Central memory CD8-positive, alpha-beta T cell (primary cell): ENCODE results near the gene SSPN.
A peak's percentile ranks its signal among the peaks of the same experiment; 100 is the strongest.

Source experiments
- ATAC-seq: fragments of 150-1000 bp; cut with Tn5 transposase; replicated peaks from 2 replicates; pipeline ENCODE4 v1.10.0; 2022; ENCODE audit warnings: mild to moderate bottlenecking, moderate FRiP score, moderate number of reproducible peaks; ENCODE audit not compliant: poor library complexity, severe bottlenecking; ENCODE audit errors: extremely low read depth
- DNase-seq, 2 donors: peaks; one replicate each; pipeline ENCODE4 v3.0.0; 2021; ENCODE audit warnings: low spot score in 2 of 2
- H3K27ac Mint-ChIP-seq: one replicate; pipeline ENCODE4 v1.8.0; 2022; ENCODE audit warnings: low read depth, mild to moderate bottlenecking, moderate library complexity, mixed read lengths
- H3K27me3 Mint-ChIP-seq: one replicate; pipeline ENCODE4 v1.8.0; 2022; ENCODE audit warnings: mixed read lengths
- H3K36me3 Mint-ChIP-seq: one replicate; pipeline ENCODE4 v1.8.0; 2022; ENCODE audit warnings: mild to moderate bottlenecking, moderate library complexity, mixed read lengths; ENCODE audit not compliant: insufficient read depth
- H3K4me1 Mint-ChIP-seq: one replicate; pipeline ENCODE4 v1.8.0; 2022; ENCODE audit warnings: mixed read lengths
- H3K4me3 Mint-ChIP-seq: one replicate; pipeline ENCODE4 v1.8.0; 2022; ENCODE audit warnings: mild to moderate bottlenecking, moderate library complexity, mixed read lengths
- H3K9me3 Mint-ChIP-seq: one replicate; pipeline ENCODE4 v1.8.0; 2022; ENCODE audit warnings: mixed read lengths

SSPN gene

DNA sequence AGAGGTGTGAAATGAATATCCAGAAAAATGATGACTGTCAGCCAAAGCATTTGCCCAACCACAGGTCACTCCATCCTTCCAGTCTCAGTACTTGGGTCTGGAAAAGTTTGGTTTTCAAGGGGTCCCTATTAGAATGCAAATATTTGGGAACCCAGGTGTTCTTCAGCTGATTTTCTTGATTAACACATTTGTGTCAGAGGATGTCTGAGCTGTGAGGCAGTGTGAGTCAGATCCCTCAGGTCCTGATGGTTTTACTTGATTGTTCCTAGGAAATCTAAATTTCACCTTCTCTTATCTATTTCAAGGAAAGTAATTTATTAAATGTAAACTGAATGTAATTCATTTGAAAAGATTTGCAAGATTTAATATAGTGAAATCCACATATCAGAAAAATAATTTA lies 71.5 kb downstream of the SSPN start:
- H3K36me3 Mint-ChIP-seq: no peaks in the 10 kb centered on the region
- H3K9me3 Mint-ChIP-seq: no peaks in the 10 kb centered on the region
- H3K27me3 Mint-ChIP-seq: peaks cover 11% of the 10 kb centered on the region
- DNase-seq: no peak
- no peaks in the 10 kb centered on the region for H3K4me1 Mint-ChIP-seq
- ATAC-seq: no peak
- no peak overlapping the region for H3K27ac Mint-ChIP-seq
- H3K4me3 Mint-ChIP-seq: no peak overlapping the region

DNA sequence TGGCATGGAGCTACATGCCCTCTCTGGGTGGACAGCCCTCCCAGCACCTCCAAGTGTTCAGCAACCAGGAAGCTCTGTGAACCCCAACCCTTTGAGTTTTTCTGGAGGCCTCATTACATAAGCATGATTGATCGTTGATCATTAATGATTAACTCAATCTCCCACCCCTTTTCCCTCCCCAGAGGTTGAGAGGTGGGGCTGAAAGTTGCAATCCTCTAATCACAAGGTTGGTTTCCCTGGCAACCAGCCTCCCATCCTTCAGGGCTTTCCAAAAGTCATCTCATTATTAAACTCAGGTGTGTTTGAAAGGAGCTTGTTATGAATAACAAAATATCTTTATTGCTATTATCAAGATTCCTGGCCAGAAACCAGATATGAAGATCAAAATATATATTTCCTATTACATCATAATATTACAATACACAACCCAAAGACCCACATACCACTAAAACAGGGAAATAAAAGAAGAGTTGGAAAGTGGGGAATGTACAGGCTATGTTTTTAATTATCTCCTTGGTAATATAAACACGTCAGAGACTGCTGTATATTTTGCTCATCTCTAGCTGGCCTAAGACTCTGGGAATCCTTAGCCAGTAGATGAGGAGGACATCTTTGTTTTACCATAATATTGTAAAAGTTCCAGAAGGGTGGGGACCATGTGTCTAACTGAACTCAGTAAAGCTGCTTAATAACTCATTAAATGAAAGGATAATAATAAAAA lies 73.6 kb downstream of the SSPN start:
- DNase-seq (no peak), ATAC-seq (no peak)
- Mint-ChIP-seq H3K4me3 (no peak overlapping the region), H3K4me1 (no peaks in the 10 kb centered on the region), H3K27me3 (peaks cover 11% of the 10 kb centered on the region), H3K36me3 (no peaks in the 10 kb centered on the region), H3K9me3 (no peaks in the 10 kb centered on the region), H3K27ac (no peak overlapping the region)

GRCh38 chr12:26269562-26270284 lies 74.3 kb downstream of the SSPN start:
- no peak for ATAC-seq

GRCh38 chr12:26271024-26271423 lies 75.7 kb downstream of the SSPN start:
- no peak for ATAC-seq
- Mint-ChIP-seq H3K36me3 (no peaks in the 10 kb centered on the region), H3K4me3 (no peak overlapping the region), H3K4me1 (no peaks in the 10 kb centered on the region), H3K9me3 (no peaks in the 10 kb centered on the region), H3K27ac (no peak overlapping the region), H3K27me3 (peaks cover 11% of the 10 kb centered on the region)
- no peak for DNase-seq

More at GRCh38 chr12:26269562-26270284, 74.3 kb downstream of the SSPN start:
- no peak overlapping the region for H3K4me3 Mint-ChIP-seq
- H3K4me1 Mint-ChIP-seq: no peaks in the 10 kb centered on the region
- no peaks in the 10 kb centered on the region for H3K36me3 Mint-ChIP-seq
- peaks cover 11% of the 10 kb centered on the region for H3K27me3 Mint-ChIP-seq
- H3K9me3 Mint-ChIP-seq: no peaks in the 10 kb centered on the region
- no peak overlapping the region for H3K27ac Mint-ChIP-seq
- DNase-seq: no peak

GRCh38 chr12:26271889-26272492 lies 76.6 kb downstream of the SSPN start:
- Mint-ChIP-seq H3K9me3 (no peaks in the 10 kb centered on the region), H3K36me3 (no peaks in the 10 kb centered on the region), H3K27me3 (peaks cover 11% of the 10 kb centered on the region), H3K4me1 (no peaks in the 10 kb centered on the region), H3K4me3 (no peak overlapping the region), H3K27ac (no peak overlapping the region)
- DNase-seq (no peak), ATAC-seq (no peak)

DNA sequence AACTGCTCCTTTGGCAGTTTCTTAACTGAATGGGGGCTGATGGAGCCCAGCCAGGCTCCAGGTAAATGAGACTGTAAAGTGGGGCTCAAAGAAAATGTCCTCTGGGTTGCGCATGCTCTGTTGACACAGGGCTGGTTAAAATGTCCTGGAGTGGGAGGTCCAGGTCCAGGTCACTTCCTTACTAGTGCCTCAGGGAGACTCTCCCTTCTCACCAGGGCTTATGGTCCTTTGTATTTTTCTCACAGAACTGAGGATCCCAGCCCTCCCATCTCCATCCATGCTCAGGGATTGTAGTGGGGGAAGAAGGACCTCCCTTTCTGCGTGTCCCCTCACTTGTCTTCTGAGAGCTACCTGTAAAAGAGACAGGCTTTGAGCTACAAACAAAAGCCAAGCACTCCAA lies 77.5 kb downstream of the SSPN start:
- Mint-ChIP-seq H3K9me3 (no peaks in the 10 kb centered on the region), H3K4me3 (no peak overlapping the region), H3K27me3 (peaks cover 11% of the 10 kb centered on the region), H3K4me1 (no peaks in the 10 kb centered on the region), H3K36me3 (no peaks in the 10 kb centered on the region), H3K27ac (no peak overlapping the region)
- no peak for DNase-seq
- no peak for ATAC-seq

DNA sequence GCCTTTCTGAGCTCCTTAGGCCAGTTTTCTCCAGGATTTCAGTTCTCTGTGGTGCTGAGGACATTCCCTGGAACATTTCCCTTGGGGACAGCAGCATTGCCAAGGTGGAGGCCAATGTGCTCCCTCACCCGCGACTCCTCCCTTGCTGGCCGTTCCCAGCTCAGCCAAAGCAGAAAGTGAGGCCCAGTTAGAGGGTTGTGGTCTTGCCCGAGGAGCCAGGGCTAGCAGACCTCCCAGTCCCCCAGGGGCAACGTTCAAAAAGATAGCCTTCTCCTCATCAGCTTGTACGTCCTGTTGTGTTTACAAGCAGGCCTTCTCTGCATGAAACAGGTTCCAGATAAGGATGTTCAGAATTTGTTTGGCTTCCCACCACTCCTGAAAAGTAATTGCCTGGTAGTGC lies 78.4 kb downstream of the SSPN start:
- H3K27me3 Mint-ChIP-seq: peaks cover 11% of the 10 kb centered on the region
- no peaks in the 10 kb centered on the region for H3K9me3 Mint-ChIP-seq
- ATAC-seq (no peak), DNase-seq (no peak)
- no peak overlapping the region for H3K4me3 Mint-ChIP-seq
- no peaks in the 10 kb centered on the region for H3K4me1 Mint-ChIP-seq
- H3K27ac Mint-ChIP-seq: no peak overlapping the region
- no peaks in the 10 kb centered on the region for H3K36me3 Mint-ChIP-seq

GRCh38 chr12:26274441-26275312 lies 79.3 kb downstream of the SSPN start:
- Mint-ChIP-seq H3K27me3 (peaks cover 11% of the 10 kb centered on the region), H3K36me3 (peaks cover 2% of the 10 kb centered on the region), H3K27ac (no peak overlapping the region), H3K4me3 (no peak overlapping the region), H3K4me1 (no peaks in the 10 kb centered on the region), H3K9me3 (no peaks in the 10 kb centered on the region)
- DNase-seq (no peak), ATAC-seq (peak; percentile 60)

GRCh38 chr12:26275313-26276131 lies 80.1 kb downstream of the SSPN start:
- Mint-ChIP-seq H3K27me3 (peaks cover 11% of the 10 kb centered on the region), H3K36me3 (peaks cover 2% of the 10 kb centered on the region), H3K9me3 (no peaks in the 10 kb centered on the region), H3K4me1 (no peaks in the 10 kb centered on the region), H3K4me3 (no peak overlapping the region), H3K27ac (no peak overlapping the region)
- DNase-seq (no peak), ATAC-seq (no peak)

DNA sequence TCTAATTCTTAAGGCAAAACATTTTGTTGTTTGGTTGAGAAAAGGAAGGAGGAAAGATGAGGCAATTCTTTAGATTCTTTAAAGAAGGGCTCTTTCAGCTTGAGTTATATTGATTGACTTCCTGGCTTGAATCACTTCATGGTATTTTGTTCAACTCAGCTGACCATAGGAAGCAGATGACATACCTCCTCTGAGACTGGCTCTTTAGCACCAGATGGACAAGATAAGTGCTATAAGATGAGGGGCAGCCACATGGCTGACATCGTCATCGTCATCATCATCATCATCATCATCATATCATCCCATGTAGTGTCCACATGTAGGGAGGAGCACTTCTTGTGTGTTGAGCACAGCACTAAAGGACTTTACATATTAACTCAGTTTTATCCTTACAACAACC lies 81.3 kb downstream of the SSPN start:
- no peak for DNase-seq
- no peaks in the 10 kb centered on the region for H3K4me1 Mint-ChIP-seq
- no peak overlapping the region for H3K27ac Mint-ChIP-seq
- H3K36me3 Mint-ChIP-seq: peaks cover 2% of the 10 kb centered on the region
- peaks cover 2% of the 10 kb centered on the region for H3K27me3 Mint-ChIP-seq
- H3K4me3 Mint-ChIP-seq: no peak overlapping the region
- no peak for ATAC-seq
- no peaks in the 10 kb centered on the region for H3K9me3 Mint-ChIP-seq

DNA sequence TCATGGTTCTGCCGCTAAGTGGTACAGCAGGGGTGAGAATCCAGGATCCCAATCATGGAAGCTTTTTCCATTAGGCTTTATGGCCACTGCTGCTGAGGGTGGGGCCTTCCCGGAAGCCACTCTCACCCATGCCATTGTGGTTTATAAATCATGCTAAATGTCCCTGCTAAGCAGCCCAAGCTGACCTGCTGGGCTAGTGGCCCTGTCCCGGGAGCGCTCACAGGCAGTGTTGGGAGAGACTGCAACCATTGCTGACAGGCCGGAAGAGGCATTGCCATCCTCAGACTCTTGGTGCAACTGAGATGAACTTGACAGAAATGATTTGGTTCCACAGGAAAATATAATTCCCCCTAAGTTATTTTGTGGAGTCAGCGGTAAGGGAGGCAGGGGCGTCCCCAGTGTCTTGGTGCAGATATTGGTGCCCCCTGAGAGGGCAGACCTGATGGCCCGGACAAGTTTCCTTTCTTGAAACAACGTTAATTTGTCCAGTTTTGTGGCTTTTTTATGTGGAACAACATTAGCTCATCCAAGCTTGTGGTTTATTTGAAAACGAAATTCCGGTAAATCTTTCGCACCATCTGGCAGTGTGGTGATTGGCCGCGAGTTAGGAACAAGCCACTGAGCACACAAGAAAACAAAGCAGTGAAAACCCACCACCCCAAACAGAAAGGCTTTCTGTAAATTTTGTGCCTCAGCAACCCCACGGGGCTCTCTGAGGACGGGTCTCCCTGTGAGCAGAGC lies 82.3 kb downstream of the SSPN start:
- Mint-ChIP-seq H3K4me3 (no peak overlapping the region), H3K9me3 (no peaks in the 10 kb centered on the region), H3K36me3 (peaks cover 2% of the 10 kb centered on the region), H3K27ac (no peak overlapping the region), H3K27me3 (no peaks in the 10 kb centered on the region), H3K4me1 (no peaks in the 10 kb centered on the region)
- no peak for ATAC-seq
- no peak for DNase-seq
